SK-N-MC (cell line): Measurements from ENCODE around the gene PDZD2.

ENCODE experiments used
- EZH2 ChIP-seq: fragments of 200-600 bp; sonication (generic); IDR thresholded peaks from one replicate; pipeline ENCODE4 v1.6.1; 2017; ENCODE audit warnings: antibody characterized with exemption
- FOXP2 ChIP-seq: optimal IDR thresholded peaks from 2 replicates; pipeline ENCODE3; 2011; ENCODE audit warnings: mild to moderate bottlenecking, moderate library complexity; ENCODE audit not compliant: insufficient read depth; ENCODE audit errors: extremely low read length, control extremely low read depth
- POLR2AphosphoS5 ChIP-seq: IDR thresholded peaks from 2 replicates; pipeline ENCODE4 v1.6.1; 2012; ENCODE audit warnings: mild to moderate bottlenecking, low read depth, low read length, borderline replicate concordance

DNA sequence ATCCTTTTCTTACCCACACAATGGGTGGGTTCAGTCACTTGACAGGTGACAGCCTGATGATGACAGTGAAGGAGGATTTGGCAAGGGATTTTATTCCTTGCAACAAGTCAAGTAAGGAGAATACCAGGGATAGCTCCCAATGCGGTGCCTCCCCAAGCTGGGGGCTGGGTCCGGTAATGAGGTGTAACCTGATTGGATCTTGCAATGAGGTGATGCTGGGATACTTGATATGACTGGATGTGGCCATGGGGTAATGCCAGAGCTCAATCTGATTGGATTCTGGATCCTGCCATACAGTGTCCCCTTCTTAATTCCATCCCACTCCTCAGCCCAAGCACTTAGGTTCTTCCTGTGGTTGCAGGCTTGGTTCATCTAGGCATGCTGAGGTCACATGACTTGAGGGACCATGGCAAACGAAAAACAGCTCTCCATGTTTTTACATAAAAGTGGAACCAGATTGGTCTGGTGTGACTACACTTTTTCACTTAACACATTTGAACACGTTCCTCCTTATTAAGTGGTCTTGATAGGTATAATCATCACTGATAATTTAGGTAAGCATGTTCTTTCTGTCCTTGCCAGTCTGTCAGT, 181.1 kb downstream of the PDZD2 start:
- TF ChIP-seq EZH2, result no peak
- no peak for TF ChIP-seq POLR2AphosphoS5
- TF ChIP-seq FOXP2, result no peak
